ENCODE data around the gene TBL1XR1.

DNA sequence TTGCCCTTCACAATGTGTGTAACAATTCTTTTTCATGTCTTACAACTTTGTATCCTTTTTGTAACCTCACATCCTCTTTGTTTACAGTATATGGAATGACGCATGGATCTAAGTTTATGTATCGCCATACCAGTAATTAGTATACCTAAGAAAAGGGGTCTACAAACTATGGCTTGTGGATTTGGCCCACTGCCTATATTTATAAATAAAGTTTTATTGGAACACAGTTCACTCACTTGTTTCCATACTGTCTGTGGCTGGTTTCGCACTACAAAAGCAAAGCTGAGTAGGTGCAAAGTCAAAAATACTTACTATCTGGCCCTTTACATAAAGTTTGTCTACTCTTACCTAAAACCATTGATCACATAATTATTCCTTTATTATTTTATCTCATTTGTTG lies 226.5 kb downstream of the TBL1XR1 start:
- TF ChIP-seq, protein P1, sequence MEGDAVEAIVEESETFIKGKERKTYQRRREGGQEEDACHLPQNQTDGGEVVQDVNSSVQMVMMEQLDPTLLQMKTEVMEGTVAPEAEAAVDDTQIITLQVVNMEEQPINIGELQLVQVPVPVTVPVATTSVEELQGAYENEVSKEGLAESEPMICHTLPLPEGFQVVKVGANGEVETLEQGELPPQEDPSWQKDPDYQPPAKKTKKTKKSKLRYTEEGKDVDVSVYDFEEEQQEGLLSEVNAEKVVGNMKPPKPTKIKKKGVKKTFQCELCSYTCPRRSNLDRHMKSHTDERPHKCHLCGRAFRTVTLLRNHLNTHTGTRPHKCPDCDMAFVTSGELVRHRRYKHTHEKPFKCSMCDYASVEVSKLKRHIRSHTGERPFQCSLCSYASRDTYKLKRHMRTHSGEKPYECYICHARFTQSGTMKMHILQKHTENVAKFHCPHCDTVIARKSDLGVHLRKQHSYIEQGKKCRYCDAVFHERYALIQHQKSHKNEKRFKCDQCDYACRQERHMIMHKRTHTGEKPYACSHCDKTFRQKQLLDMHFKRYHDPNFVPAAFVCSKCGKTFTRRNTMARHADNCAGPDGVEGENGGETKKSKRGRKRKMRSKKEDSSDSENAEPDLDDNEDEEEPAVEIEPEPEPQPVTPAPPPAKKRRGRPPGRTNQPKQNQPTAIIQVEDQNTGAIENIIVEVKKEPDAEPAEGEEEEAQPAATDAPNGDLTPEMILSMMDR (IDR thresholded peaks at IDR 0.05): no peak
- TF ChIP-seq POLR2AphosphoS5 (IDR thresholded peaks at IDR 0.05) (no peak), POLR2A (IDR thresholded peaks at IDR 0.05) (no peak)
